HEK293 (cell line): ENCODE results near the gene NRP1.
A peak's percentile ranks its signal among the peaks of the same experiment; 100 is the strongest.

Experiments used
- HOXA7 ChIP-seq: sonication (generic); formaldehyde crosslinking; IDR thresholded peaks from 2 replicates; pipeline ENCODE4 v1.8.1; 2022; ENCODE audit warnings: missing genetic modification reagents, borderline replicate concordance
- HOXD13 ChIP-seq: sonication (generic); formaldehyde crosslinking; IDR thresholded peaks from 2 replicates; pipeline ENCODE4 v1.8.0; 2022; ENCODE audit warnings: missing genetic modification reagents, borderline replicate concordance
- KLF10 ChIP-seq: fragments of 450-650 bp; IDR thresholded peaks from 2 replicates; pipeline ENCODE4 v1.5.1; 2018; ENCODE audit warnings: missing biosample characterization, mild to moderate bottlenecking, missing genetic modification characterization
- KLF8 ChIP-seq: fragments of 450-650 bp; formaldehyde crosslinking; IDR thresholded peaks from 2 replicates; pipeline ENCODE4 v1.5.1; 2016; ENCODE audit warnings: missing biosample characterization, missing genetic modification characterization
- MZF1 ChIP-seq: fragments of 450-650 bp; formaldehyde crosslinking; IDR thresholded peaks from 2 replicates; pipeline ENCODE4 v1.5.1; 2017; ENCODE audit warnings: missing biosample characterization, missing genetic modification characterization, borderline replicate concordance
- RBAK ChIP-seq: fragments of 450-650 bp; formaldehyde crosslinking; IDR thresholded peaks from 2 replicates; pipeline ENCODE4 v1.5.1; 2016; ENCODE audit warnings: missing biosample characterization, missing genetic modification characterization
- SETDB1 ChIP-seq: IDR thresholded peaks from one replicate; pipeline ENCODE4 v1.6.1; 2017; ENCODE audit warnings: mild to moderate bottlenecking, low read length, moderate library complexity, mixed read lengths; ENCODE audit not compliant: insufficient read length
- SP7 ChIP-seq: fragments of 450-650 bp; formaldehyde crosslinking; IDR thresholded peaks from 2 replicates; pipeline ENCODE4 v1.5.1; 2016; ENCODE audit warnings: missing biosample characterization, missing genetic modification characterization
- WT1 ChIP-seq: fragments of 450-650 bp; formaldehyde crosslinking; IDR thresholded peaks from 2 replicates; pipeline ENCODE4 v1.5.1; 2016; ENCODE audit warnings: missing biosample characterization, missing genetic modification characterization
- YY2 ChIP-seq: fragments of 450-650 bp; formaldehyde crosslinking; IDR thresholded peaks from 2 replicates; pipeline ENCODE4 v1.5.1; 2016; ENCODE audit warnings: missing biosample characterization, missing genetic modification characterization
- ZNF133 ChIP-seq: fragments of 450-650 bp; formaldehyde crosslinking; IDR thresholded peaks from 2 replicates; pipeline ENCODE4 v1.5.1; 2016; ENCODE audit warnings: missing biosample characterization, missing genetic modification characterization
- ZNF211 ChIP-seq: fragments of 450-650 bp; formaldehyde crosslinking; IDR thresholded peaks from 2 replicates; pipeline ENCODE4 v1.5.1; 2016; ENCODE audit warnings: low read depth, missing biosample characterization, missing genetic modification characterization
- ZNF221 ChIP-seq: fragments of 450-650 bp; formaldehyde crosslinking; IDR thresholded peaks from 2 replicates; pipeline ENCODE4 v1.5.1; 2017; ENCODE audit warnings: missing biosample characterization, missing genetic modification characterization, borderline replicate concordance
- ZNF266 ChIP-seq: fragments of 450-650 bp; formaldehyde crosslinking; IDR thresholded peaks from 2 replicates; pipeline ENCODE4 v1.5.1; 2016; ENCODE audit warnings: missing biosample characterization, missing genetic modification characterization, low read depth
- ZNF280C ChIP-seq: fragments of 450-650 bp; formaldehyde crosslinking; IDR thresholded peaks from 2 replicates; pipeline ENCODE4 v1.5.1; 2016; ENCODE audit warnings: missing biosample characterization, missing genetic modification characterization
- ZNF324 ChIP-seq: fragments of 450-650 bp; formaldehyde crosslinking; IDR thresholded peaks from 2 replicates; pipeline ENCODE4 v1.5.1; 2016; ENCODE audit warnings: missing biosample characterization, missing genetic modification characterization
- ZNF366 ChIP-seq: fragments of 450-650 bp; formaldehyde crosslinking; conservative IDR thresholded peaks from 2 replicates; pipeline ENCODE4 v1.5.1; 2016; ENCODE audit warnings: missing biosample characterization, missing genetic modification characterization
- ZNF404 ChIP-seq: fragments of 450-650 bp; formaldehyde crosslinking; IDR thresholded peaks from 2 replicates; pipeline ENCODE4 v1.5.1; 2017; ENCODE audit warnings: missing biosample characterization, missing genetic modification characterization
- ZNF510 ChIP-seq: fragments of 450-650 bp; formaldehyde crosslinking; IDR thresholded peaks from 2 replicates; pipeline ENCODE4 v1.5.1; 2018; ENCODE audit warnings: mild to moderate bottlenecking, missing genetic modification characterization, missing biosample characterization; ENCODE audit not compliant: insufficient replicate concordance
- ZNF521 ChIP-seq: fragments of 450-650 bp; formaldehyde crosslinking; IDR thresholded peaks from 2 replicates; pipeline ENCODE4 v1.5.1; 2017; ENCODE audit warnings: missing biosample characterization, mild to moderate bottlenecking, missing genetic modification characterization
- ZNF549 ChIP-seq: fragments of 450-650 bp; IDR thresholded peaks from 2 replicates; pipeline ENCODE4 v1.5.1; 2018; ENCODE audit warnings: missing biosample characterization, missing genetic modification characterization, mild to moderate bottlenecking, inconsistent platforms, moderate library complexity
- ZNF555 ChIP-seq: fragments of 450-650 bp; formaldehyde crosslinking; conservative IDR thresholded peaks from 2 replicates; pipeline ENCODE4 v1.5.1; 2017; ENCODE audit warnings: missing biosample characterization, mild to moderate bottlenecking, missing genetic modification characterization, inconsistent platforms
- ZNF621 ChIP-seq: fragments of 450-650 bp; formaldehyde crosslinking; IDR thresholded peaks from 2 replicates; pipeline ENCODE4 v1.5.1; 2017; ENCODE audit warnings: missing biosample characterization, missing genetic modification characterization
- ZNF629 ChIP-seq: fragments of 450-650 bp; formaldehyde crosslinking; IDR thresholded peaks from 2 replicates; pipeline ENCODE4 v1.5.1; 2017; ENCODE audit warnings: missing biosample characterization, missing genetic modification characterization
- ZNF654 ChIP-seq: fragments of 450-650 bp; formaldehyde crosslinking; IDR thresholded peaks from 2 replicates; pipeline ENCODE4 v1.5.1; 2016; ENCODE audit warnings: low read depth, missing biosample characterization, missing genetic modification characterization
- ZNF776 ChIP-seq: fragments of 450-650 bp; formaldehyde crosslinking; IDR thresholded peaks from 2 replicates; pipeline ENCODE4 v1.5.0; 2017; ENCODE audit warnings: missing biosample characterization, missing genetic modification characterization, borderline replicate concordance
- ZNF843 ChIP-seq: fragments of 450-650 bp; formaldehyde crosslinking; IDR thresholded peaks from 2 replicates; pipeline ENCODE4 v1.5.1; 2016; ENCODE audit warnings: missing biosample characterization, missing genetic modification characterization
- TF ChIP-seq, protein P1 (sequence below): fragments of 450-650 bp; formaldehyde crosslinking; IDR thresholded peaks from 2 replicates; pipeline ENCODE4 v1.5.1; 2016; ENCODE audit warnings: missing biosample characterization, missing genetic modification characterization
- TF ChIP-seq, protein P2 (sequence below): fragments of 450-650 bp; formaldehyde crosslinking; IDR thresholded peaks from 2 replicates; pipeline ENCODE4 v1.5.1; 2016; ENCODE audit warnings: missing biosample characterization, missing genetic modification characterization
- TF ChIP-seq, protein P3 (sequence below): fragments of 450-650 bp; formaldehyde crosslinking; IDR thresholded peaks from 2 replicates; pipeline ENCODE4 v1.5.1; 2016; ENCODE audit warnings: missing biosample characterization, missing genetic modification characterization
- TF ChIP-seq, protein P4 (sequence below): fragments of 450-650 bp; formaldehyde crosslinking; IDR thresholded peaks from 2 replicates; pipeline ENCODE4 v1.5.1; 2016; ENCODE audit warnings: missing biosample characterization, missing genetic modification characterization

Gene NRP1

DNA sequence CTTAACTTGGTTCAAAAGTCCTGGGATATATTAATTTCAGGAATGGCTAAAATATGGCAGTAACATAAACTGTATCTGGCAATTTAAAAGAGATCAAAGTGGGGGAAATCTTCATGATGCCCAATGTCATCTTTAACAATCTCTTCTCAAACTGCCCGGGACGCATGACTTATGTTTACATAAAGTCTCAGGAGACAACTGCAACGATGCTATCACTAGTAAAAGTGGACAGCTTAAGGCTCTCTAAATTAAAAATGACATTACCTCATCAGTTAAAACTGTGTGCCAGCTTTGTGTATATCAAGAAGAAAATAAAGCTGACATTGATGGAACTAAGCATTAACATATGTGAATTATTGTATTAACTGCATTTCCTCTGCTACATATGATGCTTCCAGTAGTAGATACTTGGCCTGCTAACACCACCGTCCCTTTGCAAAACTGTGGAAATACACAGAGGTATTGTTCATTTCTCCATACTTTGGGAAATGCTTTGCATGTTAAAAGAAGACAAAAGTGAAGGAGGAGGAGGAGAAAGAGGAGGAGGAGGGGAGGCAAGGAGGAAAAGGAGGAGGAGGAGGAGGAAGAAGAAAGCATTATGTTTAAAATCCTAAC is 62.4 kb downstream of the NRP1 start (continued):
- TF ChIP-seq, protein P1, sequence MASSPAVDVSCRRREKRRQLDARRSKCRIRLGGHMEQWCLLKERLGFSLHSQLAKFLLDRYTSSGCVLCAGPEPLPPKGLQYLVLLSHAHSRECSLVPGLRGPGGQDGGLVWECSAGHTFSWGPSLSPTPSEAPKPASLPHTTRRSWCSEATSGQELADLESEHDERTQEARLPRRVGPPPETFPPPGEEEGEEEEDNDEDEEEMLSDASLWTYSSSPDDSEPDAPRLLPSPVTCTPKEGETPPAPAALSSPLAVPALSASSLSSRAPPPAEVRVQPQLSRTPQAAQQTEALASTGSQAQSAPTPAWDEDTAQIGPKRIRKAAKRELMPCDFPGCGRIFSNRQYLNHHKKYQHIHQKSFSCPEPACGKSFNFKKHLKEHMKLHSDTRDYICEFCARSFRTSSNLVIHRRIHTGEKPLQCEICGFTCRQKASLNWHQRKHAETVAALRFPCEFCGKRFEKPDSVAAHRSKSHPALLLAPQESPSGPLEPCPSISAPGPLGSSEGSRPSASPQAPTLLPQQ (tag by site-specific recombination): 0 out of 2 replicates have a peak, but pooled peaks have one; percentile 36
- TF ChIP-seq ZNF366 (tag by site-specific recombination) (peak; percentile 96), HOXA7 (no peak), SP7 (tag by site-specific recombination) (peak; percentile 82), ZNF404 (no peak), RBAK (tag by site-specific recombination) (no peak), ZNF776 (no peak), ZNF280C (no peak), ZNF266 (tag by site-specific recombination) (no peak), ZNF324 (tag by site-specific recombination) (no peak), ZNF510 (tag by site-specific recombination) (no peak), ZNF521 (tag by site-specific recombination) (no peak), ZNF843 (tag by site-specific recombination) (peak; percentile 95), KLF8 (tag by site-specific recombination) (peak; percentile 87), ZNF555 (no peak), ZNF549 (tag by site-specific recombination) (0 out of 2 replicates have a peak, but pooled peaks have one; percentile 42), YY2 (tag by site-specific recombination) (no peak), KLF10 (tag by site-specific recombination) (peak; percentile 76), WT1 (tag by site-specific recombination) (peak; percentile 20; the same call in 1 of the 2 replicates), SETDB1 (no peak), ZNF133 (no peak), ZNF221 (tag by site-specific recombination) (no peak), ZNF629 (peak; percentile 92), HOXD13 (CRISPR knock-in tag) (no peak), ZNF211 (tag by site-specific recombination) (no peak), MZF1 (no peak), ZNF654 (tag by site-specific recombination) (peak; percentile 30), ZNF621 (tag by site-specific recombination) (no peak)
- TF ChIP-seq, protein P2, sequence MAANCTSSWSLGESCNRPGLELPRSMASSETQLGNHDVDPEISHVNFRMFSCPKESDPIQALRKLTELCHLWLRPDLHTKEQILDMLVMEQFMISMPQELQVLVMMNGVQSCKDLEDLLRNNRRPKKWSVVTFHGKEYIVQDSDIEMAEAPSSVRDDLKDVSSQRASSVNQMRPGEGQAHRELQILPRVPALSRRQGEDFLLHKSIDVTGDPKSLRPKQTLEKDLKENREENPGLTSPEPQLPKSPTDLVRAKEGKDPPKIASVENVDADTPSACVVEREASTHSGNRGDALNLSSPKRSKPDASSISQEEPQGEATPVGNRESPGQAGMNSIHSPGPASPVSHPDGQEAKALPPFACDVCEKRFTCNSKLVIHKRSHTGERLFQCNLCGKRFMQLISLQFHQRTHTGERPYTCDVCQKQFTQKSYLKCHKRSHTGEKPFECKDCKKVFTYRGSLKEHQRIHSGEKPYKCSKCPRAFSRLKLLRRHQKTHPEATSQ (tag by site-specific recombination): no peak
- TF ChIP-seq, protein P3, sequence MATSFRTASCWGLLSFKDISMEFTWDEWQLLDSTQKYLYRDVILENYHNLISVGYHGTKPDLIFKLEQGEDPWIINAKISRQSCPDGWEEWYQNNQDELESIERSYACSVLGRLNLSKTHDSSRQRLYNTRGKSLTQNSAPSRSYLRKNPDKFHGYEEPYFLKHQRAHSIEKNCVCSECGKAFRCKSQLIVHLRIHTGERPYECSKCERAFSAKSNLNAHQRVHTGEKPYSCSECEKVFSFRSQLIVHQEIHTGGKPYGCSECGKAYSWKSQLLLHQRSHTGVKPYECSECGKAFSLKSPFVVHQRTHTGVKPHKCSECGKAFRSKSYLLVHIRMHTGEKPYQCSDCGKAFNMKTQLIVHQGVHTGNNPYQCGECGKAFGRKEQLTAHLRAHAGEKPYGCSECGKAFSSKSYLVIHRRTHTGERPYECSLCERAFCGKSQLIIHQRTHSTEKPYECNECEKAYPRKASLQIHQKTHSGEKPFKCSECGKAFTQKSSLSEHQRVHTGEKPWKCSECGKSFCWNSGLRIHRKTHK (tag by site-specific recombination): no peak
- TF ChIP-seq, protein P4, sequence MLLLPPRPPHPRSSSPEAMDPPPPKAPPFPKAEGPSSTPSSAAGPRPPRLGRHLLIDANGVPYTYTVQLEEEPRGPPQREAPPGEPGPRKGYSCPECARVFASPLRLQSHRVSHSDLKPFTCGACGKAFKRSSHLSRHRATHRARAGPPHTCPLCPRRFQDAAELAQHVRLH (tag by site-specific recombination): no peak
